Measurements from ENCODE around the gene GNAQ. TPM values are rescaled to one million over a fixed set of nuclear protein-coding genes. Genes with fewer than 3 reads are reported as not detected.

The GNAQ gene
- total and polyA plus RNA-seq, 2 of the 13 experiments (the other 11 are each of a cell fraction or from before 2014, with no cell fraction given): 16.5 to 17.7 TPM

DNA sequence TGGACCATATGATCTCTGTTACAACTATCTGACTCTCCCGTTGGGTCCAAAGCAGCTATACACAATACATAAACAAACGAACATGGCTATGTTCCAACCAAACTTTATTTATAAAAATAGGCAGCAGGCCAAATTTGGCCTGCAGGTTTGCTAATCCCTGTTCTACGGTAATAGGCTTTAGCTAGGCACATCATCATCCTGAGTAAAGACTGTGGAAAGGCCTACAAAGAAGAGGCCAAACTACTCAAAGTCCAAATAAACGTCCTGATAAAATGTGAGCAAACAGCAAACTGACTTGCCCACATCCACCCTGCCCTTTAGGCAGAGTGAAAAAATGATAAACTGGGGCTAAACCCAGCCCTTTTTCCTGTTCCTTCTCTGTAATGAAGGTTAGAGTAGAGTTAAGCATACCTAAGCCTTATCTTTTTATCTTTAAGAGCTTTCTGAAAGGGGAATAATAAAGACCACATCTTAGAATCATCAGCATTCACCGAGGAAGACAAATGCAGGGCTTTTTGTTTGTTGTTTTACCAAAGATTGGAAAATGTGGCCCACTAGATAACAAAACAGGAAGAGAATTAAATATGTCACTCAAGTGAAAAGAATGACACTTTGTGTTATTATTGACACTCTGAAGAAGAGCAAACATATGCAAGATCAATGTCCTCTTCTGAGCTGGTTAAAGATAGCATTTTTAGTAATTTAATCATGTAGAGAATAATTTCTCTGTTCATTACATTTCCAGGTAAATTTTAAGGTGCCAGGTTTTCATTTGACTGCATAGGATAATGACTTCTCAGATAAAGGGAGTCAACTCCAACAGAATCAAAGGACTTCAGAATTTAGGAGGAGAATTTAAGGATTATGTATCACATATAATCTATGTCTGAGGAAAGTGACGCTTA lies 223.5 kb downstream of the GNAQ start (continued):
- TF ChIP-seq, protein P1, sequence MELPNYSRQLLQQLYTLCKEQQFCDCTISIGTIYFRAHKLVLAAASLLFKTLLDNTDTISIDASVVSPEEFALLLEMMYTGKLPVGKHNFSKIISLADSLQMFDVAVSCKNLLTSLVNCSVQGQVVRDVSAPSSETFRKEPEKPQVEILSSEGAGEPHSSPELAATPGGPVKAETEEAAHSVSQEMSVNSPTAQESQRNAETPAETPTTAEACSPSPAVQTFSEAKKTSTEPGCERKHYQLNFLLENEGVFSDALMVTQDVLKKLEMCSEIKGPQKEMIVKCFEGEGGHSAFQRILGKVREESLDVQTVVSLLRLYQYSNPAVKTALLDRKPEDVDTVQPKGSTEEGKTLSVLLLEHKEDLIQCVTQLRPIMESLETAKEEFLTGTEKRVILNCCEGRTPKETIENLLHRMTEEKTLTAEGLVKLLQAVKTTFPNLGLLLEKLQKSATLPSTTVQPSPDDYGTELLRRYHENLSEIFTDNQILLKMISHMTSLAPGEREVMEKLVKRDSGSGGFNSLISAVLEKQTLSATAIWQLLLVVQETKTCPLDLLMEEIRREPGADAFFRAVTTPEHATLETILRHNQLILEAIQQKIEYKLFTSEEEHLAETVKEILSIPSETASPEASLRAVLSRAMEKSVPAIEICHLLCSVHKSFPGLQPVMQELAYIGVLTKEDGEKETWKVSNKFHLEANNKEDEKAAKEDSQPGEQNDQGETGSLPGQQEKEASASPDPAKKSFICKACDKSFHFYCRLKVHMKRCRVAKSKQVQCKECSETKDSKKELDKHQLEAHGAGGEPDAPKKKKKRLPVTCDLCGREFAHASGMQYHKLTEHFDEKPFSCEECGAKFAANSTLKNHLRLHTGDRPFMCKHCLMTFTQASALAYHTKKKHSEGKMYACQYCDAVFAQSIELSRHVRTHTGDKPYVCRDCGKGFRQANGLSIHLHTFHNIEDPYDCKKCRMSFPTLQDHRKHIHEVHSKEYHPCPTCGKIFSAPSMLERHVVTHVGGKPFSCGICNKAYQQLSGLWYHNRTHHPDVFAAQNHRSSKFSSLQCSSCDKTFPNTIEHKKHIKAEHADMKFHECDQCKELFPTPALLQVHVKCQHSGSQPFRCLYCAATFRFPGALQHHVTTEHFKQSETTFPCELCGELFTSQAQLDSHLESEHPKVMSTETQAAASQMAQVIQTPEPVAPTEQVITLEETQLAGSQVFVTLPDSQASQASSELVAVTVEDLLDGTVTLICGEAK (IDR thresholded peaks at IDR 0.05): peak; percentile 93
- TF ChIP-seq, protein P1 (CRISPR knock-in tag; IDR thresholded peaks at IDR 0.05): peak; percentile 99
- TF ChIP-seq ISL2 (CRISPR knock-in tag; IDR thresholded peaks at IDR 0.05) (peak; percentile 68), TBL1XR1 (IDR thresholded peaks at IDR 0.05; ENCODE audit: borderline replicate concordance, low read length, partially characterized antibody) (peak; percentile 27), REPIN1 (CRISPR knock-in tag; IDR thresholded peaks at IDR 0.05; ENCODE audit: borderline replicate concordance, low read depth) (no peak), ZSCAN12 (CRISPR knock-in tag; IDR thresholded peaks at IDR 0.05) (no peak), JDP2 (CRISPR knock-in tag; IDR thresholded peaks at IDR 0.05; ENCODE audit: borderline replicate concordance) (no peak), ZNF891 (CRISPR knock-in tag; IDR thresholded peaks at IDR 0.05) (no peak), FOXA1 (IDR thresholded peaks at IDR 0.05) (no peak), FOXA1 (CRISPR knock-in tag; IDR thresholded peaks at IDR 0.05) (peak; percentile 46), CEBPB (IDR thresholded peaks at IDR 0.05; ENCODE audit: borderline replicate concordance, low read depth, low read length) (no peak), ZNF432 (CRISPR knock-in tag; IDR thresholded peaks at IDR 0.05; ENCODE audit: borderline replicate concordance) (no peak), ZNF530 (CRISPR knock-in tag; IDR thresholded peaks at IDR 0.05; ENCODE audit: low read depth) (no peak), CENPX (CRISPR knock-in tag; IDR thresholded peaks at IDR 0.05) (no peak), TP53 (CRISPR knock-in tag; conservative IDR thresholded peaks at IDR 0.05) (no peak), KDM6A (CRISPR knock-in tag; IDR thresholded peaks at IDR 0.05; ENCODE audit: low read depth) (peak; percentile 81), BRCA1 (CRISPR knock-in tag; IDR thresholded peaks at IDR 0.05) (0 out of 2 replicates have a peak, but pooled peaks have one; percentile 22)
- TF ChIP-seq, protein P2, sequence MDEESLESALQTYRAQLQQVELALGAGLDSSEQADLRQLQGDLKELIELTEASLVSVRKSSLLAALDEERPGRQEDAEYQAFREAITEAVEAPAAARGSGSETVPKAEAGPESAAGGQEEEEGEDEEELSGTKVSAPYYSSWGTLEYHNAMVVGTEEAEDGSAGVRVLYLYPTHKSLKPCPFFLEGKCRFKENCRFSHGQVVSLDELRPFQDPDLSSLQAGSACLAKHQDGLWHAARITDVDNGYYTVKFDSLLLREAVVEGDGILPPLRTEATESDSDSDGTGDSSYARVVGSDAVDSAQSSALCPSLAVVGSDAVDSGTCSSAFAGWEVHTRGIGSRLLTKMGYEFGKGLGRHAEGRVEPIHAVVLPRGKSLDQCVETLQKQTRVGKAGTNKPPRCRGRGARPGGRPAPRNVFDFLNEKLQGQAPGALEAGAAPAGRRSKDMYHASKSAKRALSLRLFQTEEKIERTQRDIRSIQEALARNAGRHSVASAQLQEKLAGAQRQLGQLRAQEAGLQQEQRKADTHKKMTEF (CRISPR knock-in tag; IDR thresholded peaks at IDR 0.05): peak; percentile 57
- TF ChIP-seq, protein P3, sequence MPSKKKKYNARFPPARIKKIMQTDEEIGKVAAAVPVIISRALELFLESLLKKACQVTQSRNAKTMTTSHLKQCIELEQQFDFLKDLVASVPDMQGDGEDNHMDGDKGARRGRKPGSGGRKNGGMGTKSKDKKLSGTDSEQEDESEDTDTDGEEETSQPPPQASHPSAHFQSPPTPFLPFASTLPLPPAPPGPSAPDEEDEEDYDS (CRISPR knock-in tag; IDR thresholded peaks at IDR 0.05): no peak
- TF ChIP-seq, protein P4, sequence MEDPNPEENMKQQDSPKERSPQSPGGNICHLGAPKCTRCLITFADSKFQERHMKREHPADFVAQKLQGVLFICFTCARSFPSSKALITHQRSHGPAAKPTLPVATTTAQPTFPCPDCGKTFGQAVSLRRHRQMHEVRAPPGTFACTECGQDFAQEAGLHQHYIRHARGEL (CRISPR knock-in tag; IDR thresholded peaks at IDR 0.05): no peak

Measured in HepG2 (cell line).